Nephron progenitor cell (in vitro differentiated cells): ENCODE data around the gene CECR2.

ENCODE experiments used
- DNase-seq: peaks from one replicate; pipeline ENCODE4 v3.0.0; 2021
- H3K27ac Mint-ChIP-seq: 2 replicates; pipeline ENCODE4 v1.8.0; 2021; ENCODE audit warnings: mild to moderate bottlenecking, moderate library complexity, mixed read lengths
- H3K27me3 Mint-ChIP-seq: 2 replicates; pipeline ENCODE4 v1.8.0; 2021; ENCODE audit warnings: mild to moderate bottlenecking, low read depth, mixed read lengths; ENCODE audit not compliant: poor library complexity
- H3K36me3 Mint-ChIP-seq: 2 replicates; pipeline ENCODE4 v1.8.0; 2021; ENCODE audit warnings: low read depth, mixed read lengths
- H3K4me1 Mint-ChIP-seq: 2 replicates; pipeline ENCODE4 v1.8.0; 2021; ENCODE audit warnings: mixed read lengths
- H3K4me3 Mint-ChIP-seq: 2 replicates; pipeline ENCODE4 v1.8.0; 2021; ENCODE audit warnings: mild to moderate bottlenecking, moderate library complexity, mixed read lengths
- H3K9me3 Mint-ChIP-seq: 2 replicates; pipeline ENCODE4 v1.8.0; 2021; ENCODE audit warnings: mild to moderate bottlenecking, moderate library complexity, mixed read lengths
- TF ChIP-seq, protein P1 (sequence below): fragments of 200-600 bp; sonication (generic); IDR thresholded peaks from 2 replicates; pipeline ENCODE4 v1.5.0; 2021; ENCODE audit warnings: antibody characterized with exemption

CECR2 gene

GRCh38 chr22:17368554-17369438 lies 464 bp upstream of the CECR2 start:
- TF ChIP-seq, protein P1, sequence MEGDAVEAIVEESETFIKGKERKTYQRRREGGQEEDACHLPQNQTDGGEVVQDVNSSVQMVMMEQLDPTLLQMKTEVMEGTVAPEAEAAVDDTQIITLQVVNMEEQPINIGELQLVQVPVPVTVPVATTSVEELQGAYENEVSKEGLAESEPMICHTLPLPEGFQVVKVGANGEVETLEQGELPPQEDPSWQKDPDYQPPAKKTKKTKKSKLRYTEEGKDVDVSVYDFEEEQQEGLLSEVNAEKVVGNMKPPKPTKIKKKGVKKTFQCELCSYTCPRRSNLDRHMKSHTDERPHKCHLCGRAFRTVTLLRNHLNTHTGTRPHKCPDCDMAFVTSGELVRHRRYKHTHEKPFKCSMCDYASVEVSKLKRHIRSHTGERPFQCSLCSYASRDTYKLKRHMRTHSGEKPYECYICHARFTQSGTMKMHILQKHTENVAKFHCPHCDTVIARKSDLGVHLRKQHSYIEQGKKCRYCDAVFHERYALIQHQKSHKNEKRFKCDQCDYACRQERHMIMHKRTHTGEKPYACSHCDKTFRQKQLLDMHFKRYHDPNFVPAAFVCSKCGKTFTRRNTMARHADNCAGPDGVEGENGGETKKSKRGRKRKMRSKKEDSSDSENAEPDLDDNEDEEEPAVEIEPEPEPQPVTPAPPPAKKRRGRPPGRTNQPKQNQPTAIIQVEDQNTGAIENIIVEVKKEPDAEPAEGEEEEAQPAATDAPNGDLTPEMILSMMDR = no peak
- DNase-seq = peak; percentile 85
- peaks cover 2% of the 10 kb centered on the region for H3K27me3 Mint-ChIP-seq
- no peaks in the 10 kb centered on the region for H3K36me3 Mint-ChIP-seq
- peak overlapping the region; percentile 88 for H3K4me3 Mint-ChIP-seq
- no peaks in the 10 kb centered on the region for H3K9me3 Mint-ChIP-seq
- H3K4me1 Mint-ChIP-seq = peaks cover 57% of the 10 kb centered on the region
- H3K27ac Mint-ChIP-seq = peak overlapping the region; percentile 99

- no peaks in the 10 kb centered on the region for H3K36me3 Mint-ChIP-seq
- H3K27ac Mint-ChIP-seq = peak overlapping the region; percentile 90
- H3K9me3 Mint-ChIP-seq = no peaks in the 10 kb centered on the region
- H3K4me3 Mint-ChIP-seq = peak overlapping the region; percentile 92
- peak; percentile 69 for DNase-seq
- TF ChIP-seq, protein P1 = no peak
- H3K27me3 Mint-ChIP-seq = no peaks in the 10 kb centered on the region
- peaks cover 60% of the 10 kb centered on the region for H3K4me1 Mint-ChIP-seq
Observed at GRCh38 chr22:17370026-17370765, 936 bp downstream of the CECR2 start.

DNA sequence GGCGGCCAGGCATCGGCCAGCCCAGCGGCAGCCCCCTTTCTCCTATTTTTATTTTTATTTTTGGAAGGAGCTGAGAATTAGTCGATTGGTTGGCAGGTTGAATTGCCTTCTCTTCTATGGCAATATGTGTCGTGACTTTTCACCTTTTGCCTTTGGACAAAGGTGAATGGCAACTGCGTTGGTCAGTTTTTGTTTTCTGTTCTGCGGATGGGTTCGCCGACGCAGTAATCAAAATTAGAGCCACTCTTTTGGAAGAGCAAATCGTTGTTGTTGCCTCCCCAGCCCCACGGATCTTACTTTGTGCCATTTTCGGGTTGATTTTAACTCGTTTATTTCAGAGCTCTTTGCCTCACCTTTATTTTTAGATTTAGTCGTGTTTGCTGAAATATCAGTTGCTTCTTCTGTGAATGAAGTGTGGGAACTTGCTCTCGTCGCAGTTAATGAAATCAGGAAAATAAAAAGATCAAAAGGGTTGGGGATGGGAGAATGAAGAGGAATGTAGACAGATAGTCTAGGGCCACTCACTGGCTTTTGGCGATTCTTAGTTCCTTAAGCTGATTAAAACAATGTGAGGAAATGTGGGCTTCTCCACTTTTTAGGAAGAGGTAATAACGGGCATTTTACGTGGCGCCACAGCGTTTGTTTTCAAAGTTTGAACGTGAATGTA lies 1.6 kb downstream of the CECR2 start:
- Mint-ChIP-seq H3K4me1 (peaks cover 65% of the 10 kb centered on the region), H3K9me3 (no peaks in the 10 kb centered on the region), H3K36me3 (no peaks in the 10 kb centered on the region), H3K27ac (peak overlapping the region; percentile 87), H3K27me3 (no peaks in the 10 kb centered on the region), H3K4me3 (peak overlapping the region; percentile 92)
- no peak for DNase-seq
- TF ChIP-seq, protein P1 = no peak

GRCh38 chr22:17371448-17371847 lies 2.2 kb downstream of the CECR2 start:
- peak overlapping the region; percentile 87 for H3K27ac Mint-ChIP-seq
- peaks cover 65% of the 10 kb centered on the region for H3K4me1 Mint-ChIP-seq

GRCh38 chr22:17373855-17374254 lies 4.6 kb downstream of the CECR2 start:
- H3K27ac Mint-ChIP-seq = peak overlapping the region; percentile 52
- no peaks in the 10 kb centered on the region for H3K9me3 Mint-ChIP-seq
- no peaks in the 10 kb centered on the region for H3K27me3 Mint-ChIP-seq
- peaks cover 4% of the 10 kb centered on the region for H3K36me3 Mint-ChIP-seq
- DNase-seq = no peak
- TF ChIP-seq, protein P1 = no peak
- H3K4me3 Mint-ChIP-seq = peak overlapping the region; percentile 28
- peaks cover 64% of the 10 kb centered on the region for H3K4me1 Mint-ChIP-seq

More at GRCh38 chr22:17371448-17371847, 2.2 kb downstream of the CECR2 start:
- no peaks in the 10 kb centered on the region for H3K27me3 Mint-ChIP-seq
- DNase-seq = no peak
- peak overlapping the region; percentile 92 for H3K4me3 Mint-ChIP-seq
- TF ChIP-seq, protein P1 = no peak
- peaks cover 4% of the 10 kb centered on the region for H3K36me3 Mint-ChIP-seq
- H3K9me3 Mint-ChIP-seq = no peaks in the 10 kb centered on the region
